ENCODE measurements around the gene ASNSD1.
"Not testable (repeated sequence)": the region's sequence is repeated elsewhere in the genome, so short reads cannot be mapped to it uniquely, and the experiment has no call there.

Gene ASNSD1

GRCh38 chr2:189648846-189649509, 12.3 kb upstream of the ASNSD1 start:
- DNase-seq (ENCODE audit: low spot score), result no peak

GRCh38 chr2:189651284-189651683, 10.0 kb upstream of the ASNSD1 start:
- no peak for DNase-seq (ENCODE audit: low spot score)

GRCh38 chr2:189653464-189653863, 7.8 kb upstream of the ASNSD1 start:
- not testable (repeated sequence) for DNase-seq (ENCODE audit: low spot score)

- no peak for DNase-seq (ENCODE audit: low spot score)
Measured at GRCh38 chr2:189654641-189655040, 6.6 kb upstream of the ASNSD1 start.

- no peak for DNase-seq (ENCODE audit: low spot score)
Measured at GRCh38 chr2:189657867-189658266, 3.4 kb upstream of the ASNSD1 start.

GRCh38 chr2:189658306-189659212, 2.7 kb upstream of the ASNSD1 start:
- no peak for DNase-seq (ENCODE audit: low spot score)

- no peak for DNase-seq (ENCODE audit: low spot score)
Measured at GRCh38 chr2:189659734-189660133, 1.5 kb upstream of the ASNSD1 start.

GRCh38 chr2:189660803-189661147, 484 bp upstream of the ASNSD1 start:
- DNase-seq (ENCODE audit: low spot score), result no peak

GRCh38 chr2:189661957-189662321, 680 bp downstream of the ASNSD1 start:
- DNase-seq (ENCODE audit: low spot score), result no peak

GRCh38 chr2:189662669-189663226, 1.5 kb downstream of the ASNSD1 start:
- DNase-seq (ENCODE audit: low spot score), result no peak

GRCh38 chr2:189663319-189663718, 2.1 kb downstream of the ASNSD1 start:
- not testable (repeated sequence) for DNase-seq (ENCODE audit: low spot score)

GRCh38 chr2:189669913-189670312, 8.7 kb downstream of the ASNSD1 start:
- DNase-seq (ENCODE audit: low spot score), result no peak

- DNase-seq (ENCODE audit: low spot score), result no peak
Measured at GRCh38 chr2:189673661-189674373, 12.6 kb downstream of the ASNSD1 start.

- peak; percentile 81 for DNase-seq (ENCODE audit: low spot score)
Measured at GRCh38 chr2:189674374-189675112, 13.3 kb downstream of the ASNSD1 start, which contains the start of gene ANKAR. ANKAR (plus strand) TSS chr2:189674670; CDS start chr2:189676491, 1,821 bp downstream.

- no peak for DNase-seq (ENCODE audit: low spot score)
Measured at GRCh38 chr2:189676471-189676870, 15.2 kb downstream of the ASNSD1 start.

GRCh38 chr2:189679226-189679625, 18.0 kb downstream of the ASNSD1 start:
- DNase-seq (ENCODE audit: low spot score), result no peak

- DNase-seq (ENCODE audit: low spot score), result no peak
Measured at GRCh38 chr2:189681203-189681602, 19.9 kb downstream of the ASNSD1 start.

GRCh38 chr2:189681903-189682302, 20.6 kb downstream of the ASNSD1 start:
- no peak for DNase-seq (ENCODE audit: low spot score)

GRCh38 chr2:189683348-189683747, 22.1 kb downstream of the ASNSD1 start:
- DNase-seq (ENCODE audit: low spot score), result no peak

GRCh38 chr2:189684811-189685210, 23.6 kb downstream of the ASNSD1 start:
- DNase-seq (ENCODE audit: low spot score), result no peak

- no peak for DNase-seq (ENCODE audit: low spot score)
Measured at GRCh38 chr2:189685540-189686229, 24.4 kb downstream of the ASNSD1 start.

Data from kidney capillary endothelial cell (primary cell).